Cardiac septum (tissue), 1 donor: ENCODE measurements around the gene ATG12. TPM values are rescaled to one million over a fixed set of nuclear protein-coding genes. Genes with fewer than 3 reads are reported as not detected.

Source experiments
- total RNA-seq: library from RNA; stranded (reverse); fragmentation: NEBNext Ultra II Directional; extraction: Animal tissue kit (Norgen Biotek cat#: 25700); gene quantifications from one replicate; pipeline ENCODE4 v1.2.1, GENCODE V29; 2021
- donor health status: DM: no; HTN: no; CAD: no.

The ATG12 gene
- total RNA-seq, 1 donor from 2014 or later = 22.5 TPM

Other genes starting within 250 kb of the ATG12 start
- 2.0 TPM for gene TICAM2, start 239.1 kb downstream of the ATG12 start, total RNA-seq
- 79.1 TPM for gene TMED7, start 215.5 kb downstream of the ATG12 start, total RNA-seq
- 3.6 TPM for gene CDO1, start 24.9 kb downstream of the ATG12 start, total RNA-seq
- gene AP3S1, start 370 bp upstream of the ATG12 start, total RNA-seq = 56.6 TPM
- 0.27 TPM for gene LVRN, start 120.9 kb upstream of the ATG12 start, total RNA-seq
- not detected for gene ARL14EPL, start 190.9 kb upstream of the ATG12 start, total RNA-seq
- gene COMMD10, start 243.5 kb upstream of the ATG12 start, total RNA-seq = 27.5 TPM